ENCODE measurements around the gene EP300.
A peak's percentile ranks its signal among the peaks of the same experiment; 100 is the strongest.

EP300 gene

DNA sequence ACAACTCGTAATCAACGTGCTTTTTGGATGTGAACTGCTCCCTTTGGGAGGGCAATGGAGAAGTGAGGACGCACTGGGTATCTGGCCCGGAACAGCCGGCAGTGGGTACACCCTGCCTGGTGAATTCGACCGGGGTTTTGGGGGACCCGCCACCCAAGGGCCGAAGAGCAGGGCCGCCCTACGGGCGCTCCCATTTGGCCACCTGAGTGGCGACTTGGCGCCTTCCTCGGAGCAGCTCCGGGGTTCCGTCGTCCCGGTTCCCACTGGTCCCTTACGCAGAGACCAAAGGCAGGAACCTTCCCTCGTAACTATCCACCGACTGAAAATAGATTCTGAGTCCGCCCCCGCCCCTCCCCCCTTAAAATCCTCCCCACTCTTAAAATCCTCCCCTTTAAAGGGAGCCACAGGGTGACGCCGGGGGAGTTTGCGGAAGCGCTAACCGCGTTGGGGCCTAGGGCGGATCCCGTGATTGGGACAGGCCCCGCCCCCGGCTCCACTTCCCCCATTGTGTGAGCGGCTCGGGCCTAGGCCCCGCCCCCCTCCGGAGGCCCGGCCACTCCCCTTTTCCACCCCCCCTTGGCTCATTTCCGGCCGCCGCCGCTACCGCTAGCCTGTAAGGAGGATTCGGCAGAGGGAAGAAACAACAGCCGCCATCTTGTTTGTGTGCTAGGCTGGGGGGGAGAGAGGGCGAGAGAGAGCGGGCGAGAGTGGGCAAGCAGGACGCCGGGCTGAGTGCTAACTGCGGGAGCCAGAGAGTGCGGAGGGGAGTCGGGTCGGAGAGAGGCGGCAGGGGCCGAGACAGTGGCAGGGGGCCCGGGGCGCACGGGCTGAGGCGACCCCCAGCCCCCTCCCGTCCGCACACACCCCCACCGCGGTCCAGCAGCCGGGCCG lies 1.0 kb upstream of the EP300 start:
- TF ChIP-seq, protein P1, sequence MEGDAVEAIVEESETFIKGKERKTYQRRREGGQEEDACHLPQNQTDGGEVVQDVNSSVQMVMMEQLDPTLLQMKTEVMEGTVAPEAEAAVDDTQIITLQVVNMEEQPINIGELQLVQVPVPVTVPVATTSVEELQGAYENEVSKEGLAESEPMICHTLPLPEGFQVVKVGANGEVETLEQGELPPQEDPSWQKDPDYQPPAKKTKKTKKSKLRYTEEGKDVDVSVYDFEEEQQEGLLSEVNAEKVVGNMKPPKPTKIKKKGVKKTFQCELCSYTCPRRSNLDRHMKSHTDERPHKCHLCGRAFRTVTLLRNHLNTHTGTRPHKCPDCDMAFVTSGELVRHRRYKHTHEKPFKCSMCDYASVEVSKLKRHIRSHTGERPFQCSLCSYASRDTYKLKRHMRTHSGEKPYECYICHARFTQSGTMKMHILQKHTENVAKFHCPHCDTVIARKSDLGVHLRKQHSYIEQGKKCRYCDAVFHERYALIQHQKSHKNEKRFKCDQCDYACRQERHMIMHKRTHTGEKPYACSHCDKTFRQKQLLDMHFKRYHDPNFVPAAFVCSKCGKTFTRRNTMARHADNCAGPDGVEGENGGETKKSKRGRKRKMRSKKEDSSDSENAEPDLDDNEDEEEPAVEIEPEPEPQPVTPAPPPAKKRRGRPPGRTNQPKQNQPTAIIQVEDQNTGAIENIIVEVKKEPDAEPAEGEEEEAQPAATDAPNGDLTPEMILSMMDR (IDR thresholded peaks at IDR 0.05; ENCODE audit: insufficient read depth, low read depth, low read length, missing control alignments): no peak
- peak; percentile 99 for DNase-seq (ENCODE audit: low read depth)
- peak overlapping the region; percentile 78 for H3K4me3 ChIP-seq (ENCODE audit: low read length)

DNA sequence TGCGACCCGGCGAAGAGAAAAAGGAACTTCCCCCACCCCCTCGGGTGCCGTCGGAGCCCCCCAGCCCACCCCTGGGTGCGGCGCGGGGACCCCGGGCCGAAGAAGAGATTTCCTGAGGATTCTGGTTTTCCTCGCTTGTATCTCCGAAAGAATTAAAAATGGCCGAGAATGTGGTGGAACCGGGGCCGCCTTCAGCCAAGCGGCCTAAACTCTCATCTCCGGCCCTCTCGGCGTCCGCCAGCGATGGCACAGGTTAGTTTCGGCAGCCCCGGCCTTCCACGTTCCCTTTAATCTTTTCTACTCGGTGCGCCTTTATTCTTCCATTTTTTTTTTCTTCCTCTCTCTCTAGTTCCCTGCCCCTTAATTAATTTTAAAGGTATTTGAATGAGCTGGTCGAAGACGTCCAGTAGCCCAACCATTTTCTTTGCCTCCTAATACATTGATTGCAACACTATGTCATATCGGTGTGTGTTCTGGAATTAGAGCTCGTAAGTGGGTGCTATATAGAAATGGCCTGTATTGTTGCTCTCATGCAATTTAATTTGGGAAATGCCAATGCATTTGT lies 537 bp downstream of the EP300 start:
- H3K4me3 ChIP-seq (ENCODE audit: low read length): peak overlapping the region; percentile 61
- TF ChIP-seq, protein P1 (IDR thresholded peaks at IDR 0.05; ENCODE audit: insufficient read depth, low read depth, low read length, missing control alignments): no peak
- DNase-seq (ENCODE audit: low read depth): peak; percentile 37

DNA sequence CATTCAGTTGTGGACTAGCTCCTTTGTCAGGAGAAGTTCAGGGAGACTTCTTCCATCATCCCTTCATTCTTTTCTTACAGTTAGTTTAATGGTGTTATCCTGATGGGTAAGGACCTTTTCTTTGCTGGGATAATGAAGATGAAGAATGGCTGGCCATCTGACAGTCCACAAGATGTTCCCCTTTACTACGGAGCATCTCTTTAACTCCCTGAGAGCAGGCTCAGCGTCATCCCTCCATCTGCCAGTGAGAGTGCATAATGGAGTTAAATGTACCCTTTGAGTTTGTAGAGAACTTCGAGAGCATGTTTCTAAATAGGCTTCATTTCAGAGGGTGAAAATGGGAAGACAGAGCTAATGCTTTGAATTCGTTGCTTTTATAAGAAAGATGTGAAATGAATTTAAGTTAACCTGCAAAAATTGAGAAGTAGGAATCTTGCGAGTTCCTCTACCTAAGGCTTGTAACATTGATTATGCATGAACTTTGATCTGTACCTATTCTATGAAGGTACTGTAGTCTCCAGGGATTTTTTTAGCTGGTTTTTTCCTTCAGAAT lies 1.7 kb downstream of the EP300 start:
- TF ChIP-seq, protein P1 (IDR thresholded peaks at IDR 0.05; ENCODE audit: insufficient read depth, low read depth, low read length, missing control alignments): no peak
- DNase-seq (ENCODE audit: low read depth): peak; percentile 43
- peak overlapping the region; percentile 61 for H3K4me3 ChIP-seq (ENCODE audit: low read length)

- TF ChIP-seq, protein P1 (IDR thresholded peaks at IDR 0.05; ENCODE audit: insufficient read depth, low read depth, low read length, missing control alignments): no peak
- peak overlapping the region; percentile 8 for H3K4me3 ChIP-seq (ENCODE audit: low read length)
- no peak for DNase-seq (ENCODE audit: low read depth)
These were observed 4.0 kb downstream of the EP300 start for GRCh38 chr22:41096391-41096790.

DNA sequence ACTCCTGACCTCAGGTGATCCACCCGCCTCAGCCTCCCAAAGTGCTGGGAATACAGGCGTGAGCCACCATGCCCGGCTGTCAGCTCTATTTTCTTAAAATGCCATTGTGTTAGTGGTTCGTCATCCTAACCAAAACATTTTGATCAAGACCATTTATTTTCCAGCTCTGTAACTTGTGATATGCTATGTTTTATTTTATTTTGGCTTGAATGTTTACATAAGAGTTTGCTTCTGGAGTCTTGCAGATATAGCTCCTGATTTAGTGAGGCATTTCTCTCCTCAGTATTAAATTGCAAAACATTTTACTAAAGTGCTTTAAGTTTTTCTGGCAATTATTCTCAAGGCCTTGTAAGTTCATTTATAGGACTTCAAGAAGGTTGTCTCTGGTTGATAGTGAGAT lies 4.4 kb downstream of the EP300 start:
- no peak for DNase-seq (ENCODE audit: low read depth)
- no peak overlapping the region for H3K4me3 ChIP-seq (ENCODE audit: low read length)
- TF ChIP-seq, protein P1 (IDR thresholded peaks at IDR 0.05; ENCODE audit: insufficient read depth, low read depth, low read length, missing control alignments): no peak

DNA sequence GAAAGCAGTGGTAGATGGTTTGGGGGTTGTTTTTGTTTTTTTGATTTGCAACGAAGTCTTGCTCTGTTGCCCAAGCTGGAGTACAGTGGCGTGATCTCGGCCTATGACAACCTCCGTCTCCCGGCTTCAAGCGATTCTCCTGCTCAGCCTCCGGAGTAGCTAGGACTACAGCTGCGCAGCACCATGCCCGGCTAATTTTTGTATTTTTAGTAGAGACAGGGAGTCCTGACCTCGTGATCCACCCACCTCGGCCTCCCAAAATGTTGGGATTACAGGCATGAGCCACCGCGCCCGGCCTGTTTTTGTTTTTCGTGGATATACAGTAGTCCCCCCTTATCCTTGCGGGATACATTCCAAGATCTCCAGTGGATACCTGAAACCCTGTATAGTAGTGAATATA lies 6.6 kb downstream of the EP300 start:
- TF ChIP-seq, protein P1 (IDR thresholded peaks at IDR 0.05; ENCODE audit: insufficient read depth, low read depth, low read length, missing control alignments): no peak
- DNase-seq (ENCODE audit: low read depth): no peak
- H3K4me3 ChIP-seq (ENCODE audit: low read length): no peak overlapping the region
